Activated gamma-delta T cell treated with anti-CD3 and anti-CD28 coated beads, Interleukin-2, amount 50 U/mL, for 16 hours (primary cell): ENCODE results near the gene HSPA8.
"Not testable (repeated sequence)": the region's sequence is repeated elsewhere in the genome, so short reads cannot be mapped to it uniquely, and the experiment has no call there.

ENCODE experiments used
- DNase-seq: peaks from one replicate; pipeline ENCODE4 v3.0.0-alpha.2; 2020; ENCODE audit warnings: low read depth

HSPA8 gene

DNA sequence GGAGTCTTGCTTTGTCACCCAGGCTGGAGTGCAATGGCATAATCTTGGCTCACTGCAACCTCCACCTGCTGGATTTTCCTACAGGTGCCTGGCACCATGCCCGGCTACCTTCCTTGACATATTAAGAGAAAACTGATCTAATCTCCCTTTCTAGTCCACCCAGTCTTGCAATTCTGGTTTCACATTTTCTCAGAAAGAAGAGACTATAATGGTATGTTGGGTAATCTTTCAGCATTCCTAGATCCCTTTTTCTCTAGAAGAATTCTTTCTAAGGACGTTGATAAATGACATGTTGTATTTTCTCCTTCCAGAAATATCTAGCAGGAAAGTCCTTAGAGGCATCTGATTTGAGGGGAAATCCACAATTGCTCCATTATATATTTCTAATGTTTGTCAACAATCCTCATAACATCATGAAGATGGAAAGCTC lies 10.4 kb upstream of the HSPA8 start:
- no peak for DNase-seq

DNA sequence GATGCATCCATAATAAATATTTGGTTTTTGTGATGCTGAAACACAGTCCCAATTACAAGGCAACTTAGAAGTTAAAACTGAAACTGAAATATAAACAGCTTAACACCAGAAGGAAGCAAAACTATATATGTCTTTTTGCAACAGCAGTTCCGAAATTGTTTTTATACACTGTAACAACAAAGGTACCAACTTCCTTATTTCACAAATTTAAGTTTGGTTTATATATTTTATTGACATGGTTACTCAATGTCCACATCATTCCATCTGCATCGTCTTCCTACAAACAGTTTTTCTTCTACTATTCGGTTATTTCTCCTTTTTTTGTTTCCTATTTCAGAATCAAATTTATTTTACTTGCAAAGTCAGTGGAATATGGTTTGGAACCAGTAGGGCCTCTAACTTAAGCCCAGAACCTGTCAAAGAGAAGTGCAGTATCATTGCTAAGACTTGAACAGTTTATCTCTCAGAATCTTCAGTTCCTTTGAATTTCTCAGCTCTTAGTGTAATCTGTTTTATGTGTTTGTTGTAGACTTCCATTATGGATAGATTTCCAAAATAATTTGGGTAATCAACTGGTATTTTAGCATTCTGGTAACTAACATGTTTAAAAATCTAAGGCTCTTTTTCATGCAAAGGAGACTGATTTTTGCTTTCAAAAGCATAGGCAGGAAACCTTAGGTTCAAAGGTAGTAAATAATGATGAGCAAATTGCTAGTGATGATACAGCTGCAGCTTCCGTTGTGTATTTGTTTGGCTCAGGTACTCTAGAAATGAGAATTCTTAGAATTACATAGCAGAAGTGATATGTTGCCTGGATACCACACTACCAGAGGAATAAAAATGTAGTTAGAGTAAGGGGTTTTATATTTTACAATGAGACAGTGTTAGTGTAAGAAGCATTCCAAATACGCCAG lies 8.2 kb upstream of the HSPA8 start:
- DNase-seq: no peak

DNA sequence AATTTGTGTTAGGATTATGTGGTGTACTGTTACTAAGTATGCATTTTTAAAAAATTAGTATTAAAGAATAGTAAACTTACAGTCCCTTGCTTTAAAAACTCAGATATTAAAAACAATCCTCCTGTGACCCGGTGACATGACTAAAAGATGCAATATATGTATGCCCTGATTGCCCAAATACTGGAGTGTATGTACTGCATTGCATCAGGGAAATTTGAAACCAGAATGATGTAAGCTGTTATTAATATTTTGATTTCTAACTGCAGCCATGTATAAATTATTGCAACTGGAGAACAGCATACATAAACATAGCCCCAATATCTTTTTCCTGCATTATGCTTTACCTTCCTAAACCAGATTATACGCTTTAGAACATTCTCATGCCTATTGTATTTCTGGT lies 3.7 kb upstream of the HSPA8 start:
- DNase-seq: no peak

DNA sequence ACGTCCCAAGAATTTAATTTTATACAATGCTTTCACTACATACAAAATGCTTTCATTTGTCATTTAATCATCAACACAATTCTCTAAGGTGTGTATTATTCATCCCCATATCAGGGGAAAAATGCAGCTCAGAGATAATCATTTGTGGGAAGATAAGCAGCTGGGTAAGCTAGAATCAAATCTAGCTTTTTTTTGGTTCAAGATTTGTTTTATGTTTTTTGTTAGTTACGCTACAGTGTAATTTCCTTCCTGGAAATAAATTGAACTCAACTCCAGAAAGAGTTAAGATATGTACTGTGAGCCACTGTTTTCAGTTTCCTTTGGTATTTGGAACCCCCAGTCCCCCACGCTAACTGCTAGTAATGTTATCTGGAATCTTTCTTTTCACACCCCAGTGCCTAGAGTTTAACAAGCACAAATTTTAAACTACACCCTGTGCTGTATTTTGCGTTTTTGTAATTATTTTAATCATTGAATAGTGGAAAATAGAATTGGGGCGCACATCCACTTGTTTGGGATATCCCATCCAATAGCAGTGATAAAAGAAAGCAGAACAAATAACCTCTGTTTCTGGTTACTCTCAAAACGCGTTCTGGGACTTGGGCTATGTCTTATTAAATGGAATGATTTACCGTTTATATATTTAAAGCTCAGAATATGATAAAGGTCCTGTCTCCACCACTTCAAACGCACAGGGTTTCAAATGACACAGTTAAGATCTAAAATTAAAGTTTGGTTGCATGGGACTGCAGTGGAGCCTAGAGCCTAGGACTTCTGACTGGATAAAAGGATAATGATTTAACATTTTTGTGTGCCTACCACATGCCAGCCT lies 2.1 kb upstream of the HSPA8 start:
- DNase-seq: no peak

DNA sequence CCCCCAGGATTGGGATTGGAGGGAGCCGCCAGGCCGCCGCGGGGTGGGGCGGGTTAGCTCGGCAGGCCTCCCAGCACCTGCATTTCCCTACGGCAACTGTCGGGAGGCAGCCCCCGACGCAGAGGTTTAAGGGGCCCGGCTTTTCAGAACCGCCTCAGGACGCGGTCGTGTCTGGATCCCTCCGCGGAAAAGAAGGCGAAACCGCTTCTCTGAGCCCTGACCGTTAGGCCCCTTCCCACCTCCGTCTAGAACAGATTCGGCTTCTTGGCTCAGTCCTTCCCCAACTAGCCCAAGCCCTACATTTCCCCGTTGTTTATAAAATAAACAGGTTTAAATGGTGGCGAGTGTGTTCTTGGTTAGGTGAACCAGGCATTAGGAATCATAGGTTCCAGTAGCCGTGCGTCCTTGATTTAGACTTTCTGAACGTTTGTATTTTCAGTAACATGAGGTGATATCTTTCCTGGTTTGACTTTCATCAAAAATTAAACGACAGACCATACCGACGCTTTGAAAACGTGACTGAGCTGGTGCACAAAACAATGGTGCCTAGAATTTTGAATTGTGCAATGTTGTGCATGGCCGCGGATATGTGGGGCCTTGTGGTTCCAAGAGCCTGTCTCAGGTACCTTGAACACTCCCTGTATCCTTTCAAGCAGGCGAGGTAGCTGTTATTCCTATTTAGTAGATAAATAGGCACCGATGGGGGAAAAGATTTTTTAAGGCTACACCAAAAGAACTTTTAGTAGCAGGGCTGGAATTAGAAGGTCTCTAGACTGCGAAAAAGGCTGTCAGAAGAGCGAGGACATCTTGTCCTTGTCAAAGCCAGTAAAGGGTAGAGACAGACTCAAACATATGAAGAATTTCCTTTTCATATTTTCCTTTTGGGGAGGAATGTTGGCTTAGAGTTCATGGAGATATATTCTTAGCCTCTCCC lies 1.2 kb upstream of the HSPA8 start:
- DNase-seq: no peak

DNA sequence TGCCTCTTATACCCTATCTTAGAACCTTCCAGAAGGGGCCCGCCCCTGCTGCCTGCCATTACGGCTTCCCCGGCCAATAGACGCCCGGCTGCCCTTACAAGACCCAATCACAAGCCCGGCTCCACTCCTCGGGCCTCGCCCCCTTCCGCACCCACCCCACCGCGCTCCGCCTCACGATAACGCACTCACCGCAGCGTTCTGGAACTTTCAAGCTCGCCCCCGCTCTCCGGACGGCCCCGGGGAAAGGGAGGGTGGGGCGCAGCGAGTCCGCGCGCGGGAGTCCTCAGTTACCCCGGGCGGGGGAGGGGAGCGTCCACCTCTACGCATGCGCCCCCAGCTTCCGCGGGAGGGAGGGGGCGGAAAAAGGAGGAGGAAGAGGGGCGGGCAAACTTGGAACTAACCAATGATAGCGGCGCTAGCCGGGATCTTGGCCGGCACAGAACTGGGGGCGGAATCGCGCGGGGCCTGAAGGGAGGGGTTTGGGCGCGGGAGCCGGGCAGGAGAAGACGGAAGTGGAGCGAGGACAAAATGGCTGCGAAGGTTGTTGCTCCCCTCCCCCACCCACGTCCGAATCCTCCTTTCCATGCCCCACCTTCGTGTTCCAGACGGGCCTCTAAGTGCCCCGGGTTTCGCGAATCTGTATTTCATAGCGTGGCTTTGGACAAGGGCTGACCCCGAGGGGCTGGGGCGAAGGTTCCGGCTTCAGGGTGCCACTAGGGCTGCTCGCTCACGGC lies 389 bp upstream of the HSPA8 start:
- DNase-seq: peak; percentile 100

DNA sequence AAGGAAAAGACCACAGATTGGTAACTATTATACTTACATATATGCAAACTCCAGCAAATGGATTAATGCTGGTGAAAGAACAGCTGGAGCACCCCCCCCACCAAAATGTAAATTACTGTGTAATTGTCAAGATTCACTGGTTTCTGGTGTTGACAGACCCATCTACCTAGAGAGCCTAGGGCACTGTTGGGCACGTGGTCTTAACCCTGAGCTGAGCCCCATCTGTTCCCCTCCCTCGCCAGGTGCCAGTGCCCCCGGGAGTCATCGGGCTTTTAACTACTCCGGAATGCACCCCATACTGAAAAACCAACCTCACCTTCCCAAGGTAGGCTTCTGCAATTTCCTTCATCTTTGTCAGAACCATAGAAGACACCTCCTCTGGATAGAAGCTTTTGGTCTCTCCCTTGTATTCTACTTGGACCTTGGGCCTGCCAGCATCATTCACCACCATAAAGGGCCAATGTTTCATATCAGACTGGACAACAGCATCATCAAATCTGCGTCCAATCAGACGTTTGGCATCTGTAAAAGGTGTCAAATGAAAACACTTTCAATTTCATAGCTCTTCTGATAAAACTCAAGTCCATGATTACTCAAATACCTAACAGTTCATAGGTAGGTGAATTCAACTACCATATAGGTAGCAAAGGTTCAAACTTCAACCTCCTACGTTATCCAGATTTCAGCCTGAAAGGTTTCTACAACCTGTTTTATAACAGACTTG lies 1.5 kb downstream of the HSPA8 start:
- no peak for DNase-seq

DNA sequence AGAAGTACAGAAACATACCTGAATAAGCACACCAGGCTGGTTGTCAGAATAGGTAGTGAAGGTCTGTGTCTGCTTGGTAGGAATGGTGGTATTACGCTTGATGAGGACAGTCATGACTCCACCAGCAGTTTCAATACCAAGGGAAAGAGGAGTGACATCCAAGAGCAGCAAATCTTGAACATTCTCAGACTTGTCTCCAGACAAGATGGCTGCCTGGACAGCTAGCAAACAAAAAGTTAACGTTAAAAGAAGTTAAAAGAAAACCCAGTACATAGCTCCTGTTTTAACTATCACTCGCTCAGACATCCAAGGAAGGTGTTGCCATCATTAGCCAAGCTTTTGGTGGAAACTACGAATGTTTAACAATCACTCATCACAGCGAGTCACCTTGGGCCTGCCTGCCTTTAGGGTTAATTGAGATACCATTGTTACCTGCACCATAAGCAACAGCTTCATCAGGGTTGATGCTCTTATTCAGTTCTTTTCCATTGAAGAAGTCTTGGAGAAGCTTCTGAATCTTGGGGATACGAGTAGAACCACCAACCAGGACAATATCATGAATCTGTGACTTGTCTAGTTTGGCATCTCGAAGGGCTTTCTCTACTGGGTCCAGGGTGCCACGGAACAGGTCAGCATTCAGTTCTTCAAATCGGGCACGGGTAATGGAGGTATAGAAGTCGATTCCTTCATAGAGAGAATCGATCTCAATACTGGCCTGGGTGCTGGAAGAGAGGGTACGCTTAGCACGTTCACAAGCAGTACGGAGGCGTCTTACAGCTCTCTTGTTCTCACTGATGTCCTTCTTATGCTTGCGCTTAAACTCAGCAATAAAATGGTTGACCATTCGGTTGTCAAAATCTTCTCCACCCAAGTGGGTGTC lies 2.7 kb downstream of the HSPA8 start:
- not testable (repeated sequence) for DNase-seq

DNA sequence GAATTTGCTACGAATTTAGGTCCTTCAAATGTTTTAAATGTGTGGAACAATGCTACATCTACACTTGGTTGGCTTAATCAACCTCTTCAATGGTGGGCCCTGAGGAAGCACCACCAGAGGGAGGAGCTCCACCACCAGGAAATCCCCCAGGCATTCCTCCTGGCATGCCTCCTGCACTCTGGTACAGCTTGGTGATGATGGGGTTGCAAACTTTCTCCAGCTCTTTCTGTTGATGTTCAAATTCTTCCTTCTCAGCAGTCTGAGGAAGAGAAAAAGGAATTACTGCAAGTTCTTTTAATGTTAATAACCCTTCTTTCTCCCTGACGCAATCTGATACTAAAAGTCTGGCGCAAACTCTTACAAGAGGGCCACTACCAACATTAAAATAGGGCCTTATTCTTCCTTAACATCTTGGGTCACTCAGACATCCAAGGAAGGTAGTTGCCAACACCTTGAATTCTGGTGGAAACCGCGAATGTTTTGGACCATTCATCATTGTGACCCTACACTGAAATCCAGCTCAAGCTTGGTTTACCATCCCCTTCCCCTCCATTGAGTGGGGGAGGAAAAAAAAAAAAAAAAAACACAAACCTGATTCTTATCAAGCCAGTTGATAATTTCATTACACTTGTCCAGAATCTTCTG lies 4.2 kb downstream of the HSPA8 start:
- no peak for DNase-seq

DNA sequence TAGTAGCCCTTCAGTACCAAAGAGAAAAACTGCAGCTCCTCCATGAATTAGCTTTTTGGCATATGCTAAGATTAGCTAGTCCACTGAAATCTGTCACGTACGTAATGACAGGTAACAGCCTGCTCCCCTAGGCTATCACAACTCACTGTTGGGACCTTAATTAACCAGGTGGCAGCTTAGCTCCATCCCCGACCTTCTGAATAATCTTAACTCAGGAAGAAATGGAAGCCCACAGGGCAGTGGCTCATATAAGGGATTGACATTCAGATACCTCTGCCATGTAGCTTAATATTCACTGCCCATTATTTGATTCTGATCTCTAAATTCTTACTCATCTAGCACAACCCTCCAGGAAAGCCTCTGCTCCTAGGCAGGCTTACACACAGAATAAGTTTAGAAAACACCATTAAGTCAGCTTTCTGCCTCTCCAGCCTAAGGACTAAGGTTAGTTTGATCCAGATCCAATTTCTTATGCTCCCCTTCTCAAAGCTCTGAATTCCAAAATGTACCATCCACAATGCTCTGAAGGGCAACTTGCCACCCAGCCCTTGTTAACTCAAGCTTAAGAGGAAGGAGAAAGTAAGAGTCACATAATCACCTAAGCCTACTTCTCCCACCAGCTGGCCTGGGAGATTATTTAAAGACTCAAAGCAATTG lies 5.0 kb downstream of the HSPA8 start:
- DNase-seq: no peak

DNA sequence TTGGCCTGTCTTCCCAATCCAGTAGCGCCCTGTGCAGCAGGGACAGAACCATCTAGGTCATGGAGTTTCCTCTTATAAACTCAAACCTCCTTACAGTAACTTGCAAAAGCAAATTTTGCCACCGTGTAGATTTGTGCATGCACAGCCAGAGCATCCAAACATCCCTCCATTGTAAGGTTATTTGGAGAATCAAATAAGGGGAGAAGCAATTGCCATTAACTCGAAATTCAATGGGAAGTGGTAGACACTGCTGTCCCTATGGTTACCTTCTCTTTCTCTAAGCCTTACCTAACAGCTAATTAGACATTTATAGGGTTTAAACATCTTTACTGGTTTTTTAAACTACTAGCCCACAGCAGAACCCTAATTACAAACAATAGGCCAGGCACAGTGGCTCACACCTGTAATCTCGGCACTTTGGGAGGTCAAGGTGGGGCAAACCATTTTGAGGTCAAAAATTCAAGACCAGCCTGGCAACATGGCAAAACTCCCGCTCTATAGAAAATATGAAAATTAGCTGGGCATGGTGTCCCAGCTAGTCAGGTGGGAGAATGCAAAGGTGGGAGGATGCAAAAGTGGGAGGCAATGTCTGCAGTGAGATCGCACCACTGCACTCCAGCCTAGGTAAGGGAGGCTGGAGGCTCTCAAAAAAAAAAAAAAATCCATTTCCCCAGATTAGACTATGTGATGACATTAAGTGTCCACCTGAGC lies 6.6 kb downstream of the HSPA8 start:
- DNase-seq: no peak

DNA sequence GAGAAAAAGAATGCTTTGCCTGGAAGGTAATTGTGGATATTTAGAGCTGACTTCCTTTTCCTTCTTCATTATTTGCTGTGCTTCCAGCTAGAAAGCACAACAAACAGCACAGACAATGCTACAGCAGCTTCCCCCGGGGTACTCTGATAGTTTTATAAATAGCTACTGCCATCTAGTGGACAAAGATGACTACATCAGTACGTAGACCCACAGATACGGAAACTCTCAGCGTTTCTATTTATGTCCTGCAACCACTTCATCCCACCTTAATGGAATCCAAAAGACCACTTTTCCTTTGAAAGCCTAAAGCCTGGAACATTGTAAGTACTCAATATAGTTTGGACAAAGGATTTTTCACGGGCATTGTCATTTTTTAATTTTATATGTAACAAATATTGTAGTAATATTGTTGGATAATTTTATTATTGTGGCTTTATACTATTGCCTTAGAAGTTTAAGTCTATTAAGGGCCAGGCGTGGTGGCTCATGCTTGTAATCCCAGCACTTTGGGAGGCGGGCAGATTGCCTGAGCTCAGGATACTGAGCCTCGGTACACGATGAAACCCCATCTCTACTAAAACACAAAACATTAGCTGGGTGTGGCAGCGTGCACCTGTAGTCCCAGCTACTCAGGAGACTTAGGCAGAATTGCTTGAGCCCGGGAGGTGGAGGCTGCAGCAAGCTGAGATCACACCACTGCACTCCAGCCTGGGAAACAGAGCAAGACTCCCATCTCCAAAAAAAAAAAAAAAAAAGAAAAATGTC lies 7.5 kb downstream of the HSPA8 start:
- no peak for DNase-seq

DNA sequence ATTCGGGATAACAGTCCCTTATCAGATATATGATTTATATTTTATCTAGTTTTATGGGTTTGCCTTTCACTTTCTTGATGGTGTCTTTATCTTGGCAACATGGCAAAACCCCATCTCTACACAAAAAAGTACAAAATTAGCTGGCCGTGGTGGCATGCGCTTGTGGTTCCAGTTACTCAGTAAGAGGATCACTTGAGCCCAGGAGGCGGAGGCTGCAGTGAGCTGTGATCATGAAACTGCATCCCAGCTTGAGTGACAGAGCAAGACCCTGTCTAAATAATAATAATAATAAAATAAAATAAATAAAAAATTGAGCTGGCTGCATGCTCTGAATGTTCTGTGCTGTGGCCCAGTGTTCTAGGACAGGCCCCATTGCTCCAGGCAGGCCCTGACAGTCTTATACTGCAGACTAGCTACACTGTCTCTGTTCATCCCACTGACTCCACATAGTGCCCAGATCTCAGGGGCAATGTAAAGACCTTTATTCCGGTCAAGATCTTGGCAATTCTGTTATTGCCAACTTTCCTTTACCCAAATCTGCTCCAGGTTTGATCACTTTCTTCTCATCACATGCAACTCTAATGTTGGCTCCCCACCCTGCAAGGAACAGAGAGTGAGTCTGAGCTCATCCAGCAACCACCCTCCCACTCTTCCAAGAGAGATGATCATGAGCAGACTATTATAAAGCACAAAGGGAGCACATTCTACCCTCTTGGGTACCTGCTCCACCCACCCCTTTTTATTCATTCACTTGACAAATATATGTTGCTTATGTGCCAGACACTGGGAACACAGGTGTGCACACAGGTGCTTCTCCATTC lies 8.8 kb downstream of the HSPA8 start:
- no peak for DNase-seq

DNA sequence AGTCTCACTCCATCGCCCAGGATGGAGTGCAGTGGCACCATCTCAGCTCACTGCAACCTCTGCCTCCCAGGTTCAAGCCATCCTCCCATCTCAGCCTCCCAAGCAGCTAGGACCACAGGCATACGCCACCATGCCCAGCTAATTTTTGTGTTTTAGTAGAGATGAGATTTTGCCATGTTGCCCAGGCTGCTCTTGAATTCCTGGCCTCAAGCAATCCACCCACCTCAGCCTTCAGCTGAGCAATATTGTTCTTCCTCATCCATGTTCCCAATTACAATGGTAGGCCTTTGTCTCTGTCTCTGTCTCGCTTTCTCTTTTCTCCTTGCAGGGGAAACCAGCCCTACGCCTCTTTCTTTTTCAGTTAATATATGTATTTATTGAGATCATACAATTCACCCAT lies 10.3 kb downstream of the HSPA8 start:
- no peak for DNase-seq

DNA sequence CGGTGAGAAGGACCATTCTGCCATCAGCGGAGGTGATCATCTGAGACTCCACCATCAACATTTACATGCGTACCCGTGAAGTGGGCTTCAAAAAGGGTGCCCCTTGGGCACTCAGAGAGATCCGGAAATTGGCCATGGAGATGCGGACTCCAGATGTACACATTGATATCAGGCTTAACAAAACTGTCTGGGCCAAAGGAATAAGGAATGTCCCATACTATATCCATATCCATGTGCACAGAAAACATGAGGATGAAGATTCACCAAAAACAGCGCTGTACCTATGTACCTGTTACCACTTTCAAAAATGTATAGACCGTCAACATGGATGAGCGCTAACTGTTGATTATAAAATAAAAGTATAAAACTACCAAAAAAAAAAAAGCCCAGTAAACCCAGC lies 10.8 kb downstream of the HSPA8 start:
- no peak for DNase-seq

DNA sequence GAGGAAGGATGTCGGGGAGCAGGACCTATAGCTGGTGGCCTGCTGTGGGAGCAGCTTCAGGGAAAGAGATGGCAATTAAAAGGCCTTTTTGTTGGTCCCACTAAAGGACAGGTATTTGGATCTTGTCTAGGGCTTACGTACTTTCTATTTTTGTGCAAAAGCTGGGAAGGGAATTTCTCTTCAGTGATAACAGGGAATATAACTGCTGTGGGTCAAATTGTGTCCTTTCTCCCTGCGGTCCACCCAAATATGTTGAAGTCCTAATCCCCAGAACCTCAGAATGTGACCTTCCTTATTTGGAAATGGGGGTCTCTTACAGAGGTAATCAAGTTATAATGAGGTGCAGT lies 14.0 kb downstream of the HSPA8 start:
- DNase-seq: no peak
